Stomach (tissue), 9 donors: Measurements from ENCODE around the gene CD46. TPM values are rescaled to one million over a fixed set of nuclear protein-coding genes. Genes with fewer than 3 reads are reported as not detected.

Experiments used
- DNase-seq, 2 donors: peaks; one replicate each; pipeline versions ENCODE4 v3.0.0 to v3.0.0-alpha.2; 2013 to 2019
- H3K27ac ChIP-seq, 5 donors: fragments of 200-600 bp in 4 of 5; sonication (generic) in 4 of 5; one replicate each; pipeline ENCODE4 v1.5.1; 2013 to 2019; ENCODE audit warnings: mild to moderate bottlenecking in 1 of 5, moderate library complexity in 1 of 5
- H3K27me3 ChIP-seq, 3 donors: fragments of 200-600 bp; sonication (generic); one replicate each; pipeline ENCODE4 v1.5.1; 2017 to 2019; ENCODE audit warnings: mixed run types in 1 of 3
- H3K36me3 ChIP-seq, 4 donors: fragments of 200-600 bp; sonication (generic); 1 replicate in 3 of 4; 2 replicates in 1 of 4; pipeline ENCODE4 v1.5.1; 2016 to 2019
- H3K4me1 ChIP-seq, 4 donors: fragments of 200-600 bp; sonication (generic); one replicate each; pipeline ENCODE4 v1.5.1; 2016 to 2019
- H3K4me3 ChIP-seq, 4 donors: fragments of 200-600 bp; sonication (generic) in 3 of 4; one replicate each; pipeline ENCODE4 v1.5.1; 2016 to 2019; ENCODE audit warnings: mild to moderate bottlenecking in 1 of 4
- H3K9me3 ChIP-seq, 4 donors: fragments of 200-600 bp; sonication (generic); one replicate each; pipeline ENCODE4 v1.5.1; 2016 to 2019
- EP300 ChIP-seq: sonication (generic); formaldehyde crosslinking; IDR thresholded peaks from one replicate; pipeline ENCODE4 v1.6.1; 2017; ENCODE audit warnings: antibody characterized with exemption
- POLR2A ChIP-seq, 4 donors: fragments of 450-650 bp; IDR thresholded peaks; one replicate each; pipeline ENCODE4 v1.6.1; 2016; ENCODE audit warnings: antibody characterized with exemption in 4 of 4, control low read depth in 2 of 4, mild to moderate bottlenecking in 1 of 4, moderate library complexity in 1 of 4
- POLR2AphosphoS5 ChIP-seq, 3 donors: sonication (generic); formaldehyde crosslinking; IDR thresholded peaks; one replicate each; pipeline ENCODE4 v1.6.1; 2016; ENCODE audit warnings: antibody characterized with exemption in 3 of 3
- WGBS, 5 donors: extraction: QIAGEN DNeasy Blood & Tissue Kit in 3 of 5; methylation state at CpG; one replicate each; pipeline versions ENCODE4 v1.1.5 to v1.1.7; 2013 to 2018; 5-methylcytosine and 5-hydroxymethylcytosine counted together
- intact Hi-C: fragments of 100-400 bp; cut with DNase I; formaldehyde crosslinking; loops from one replicate; pipeline ENCODE4 v1.15.1; 2023; ENCODE audit warnings: low total_unique reads
- polyA plus RNA-seq, 3 donors: library from polyadenylated mRNA; stranded (reverse); fragments of 200-250 nt; gene quantifications; one replicate each; pipeline ENCODE4 v1.2.3, GENCODE V29; 2013
- total RNA-seq, 5 donors: library from RNA; depleted of rRNA; stranded (reverse); fragments of >200 nt; gene quantifications; one replicate each; pipeline versions ENCODE4 v1.1.0 to v1.2.3, GENCODE V29; 2014 to 2016
- TF ChIP-seq, protein P1 (sequence below), 7 experiments: fragments of 450-650 bp in 4 of 7; fragments of 200-600 bp in 3 of 7; sonication (generic) in 3 of 7; IDR thresholded peaks; one replicate each; pipeline ENCODE4 v1.5.1; 2016 to 2019; ENCODE audit warnings: antibody characterized with exemption in 7 of 7, control low read depth in 2 of 7, mild to moderate bottlenecking in 1 of 7
- donor health status: healthy with polysubstance abuse.
- donor health status: Bipolar disorder and iron deficiency.
- donor health status: healthy.

Gene CD46
- total and polyA plus RNA-seq, 8 donors: 25.2 to 424 (median 96.5) TPM

DNA sequence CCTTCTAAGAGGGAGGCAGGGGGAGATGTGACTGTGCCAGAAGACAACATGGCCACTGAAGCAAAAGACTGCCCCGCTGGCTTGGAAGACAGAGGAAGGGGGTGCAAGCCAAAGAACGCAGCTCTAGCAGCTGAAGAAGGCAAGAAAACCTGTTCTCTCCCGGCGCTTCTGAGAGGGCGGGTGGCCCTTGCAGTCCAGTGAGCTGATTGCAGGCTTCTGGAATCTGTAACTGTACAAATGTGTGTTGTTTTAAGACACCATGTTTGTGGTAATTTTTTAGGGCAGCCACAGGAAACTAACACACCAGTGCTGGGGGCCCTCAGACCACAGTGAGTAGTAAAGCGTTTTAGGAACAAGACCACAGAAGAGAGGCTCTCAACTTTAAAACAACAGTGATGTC, 47.0 kb downstream of the CD46 start:
- Histone ChIP-seq H3K4me3 (no peak overlapping the region), H3K27ac (peak overlapping the region; percentile 20 to 79 (median 75)), H3K4me1 (peaks cover 11 to 66% (median 33%) of the 10 kb centered on the region in 4 donors), H3K27me3 (no peaks in the 10 kb centered on the region), H3K9me3 (no peaks in the 10 kb centered on the region), H3K36me3 (peaks cover 24 to 64% (median 57%) of the 10 kb centered on the region in 4 donors)
- 20 to 36% (median 33%) methylated on average over 6 of the region's 6 CpGs for WGBS, 5 donors
- peak in 1 of 2 donors; percentile 55 for DNase-seq
- TF ChIP-seq, protein P1, sequence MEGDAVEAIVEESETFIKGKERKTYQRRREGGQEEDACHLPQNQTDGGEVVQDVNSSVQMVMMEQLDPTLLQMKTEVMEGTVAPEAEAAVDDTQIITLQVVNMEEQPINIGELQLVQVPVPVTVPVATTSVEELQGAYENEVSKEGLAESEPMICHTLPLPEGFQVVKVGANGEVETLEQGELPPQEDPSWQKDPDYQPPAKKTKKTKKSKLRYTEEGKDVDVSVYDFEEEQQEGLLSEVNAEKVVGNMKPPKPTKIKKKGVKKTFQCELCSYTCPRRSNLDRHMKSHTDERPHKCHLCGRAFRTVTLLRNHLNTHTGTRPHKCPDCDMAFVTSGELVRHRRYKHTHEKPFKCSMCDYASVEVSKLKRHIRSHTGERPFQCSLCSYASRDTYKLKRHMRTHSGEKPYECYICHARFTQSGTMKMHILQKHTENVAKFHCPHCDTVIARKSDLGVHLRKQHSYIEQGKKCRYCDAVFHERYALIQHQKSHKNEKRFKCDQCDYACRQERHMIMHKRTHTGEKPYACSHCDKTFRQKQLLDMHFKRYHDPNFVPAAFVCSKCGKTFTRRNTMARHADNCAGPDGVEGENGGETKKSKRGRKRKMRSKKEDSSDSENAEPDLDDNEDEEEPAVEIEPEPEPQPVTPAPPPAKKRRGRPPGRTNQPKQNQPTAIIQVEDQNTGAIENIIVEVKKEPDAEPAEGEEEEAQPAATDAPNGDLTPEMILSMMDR (IDR thresholded peaks at IDR 0.05): no peak
- TF ChIP-seq POLR2A (IDR thresholded peaks at IDR 0.05): no peak
- intact Hi-C loops: no loop called here

DNA sequence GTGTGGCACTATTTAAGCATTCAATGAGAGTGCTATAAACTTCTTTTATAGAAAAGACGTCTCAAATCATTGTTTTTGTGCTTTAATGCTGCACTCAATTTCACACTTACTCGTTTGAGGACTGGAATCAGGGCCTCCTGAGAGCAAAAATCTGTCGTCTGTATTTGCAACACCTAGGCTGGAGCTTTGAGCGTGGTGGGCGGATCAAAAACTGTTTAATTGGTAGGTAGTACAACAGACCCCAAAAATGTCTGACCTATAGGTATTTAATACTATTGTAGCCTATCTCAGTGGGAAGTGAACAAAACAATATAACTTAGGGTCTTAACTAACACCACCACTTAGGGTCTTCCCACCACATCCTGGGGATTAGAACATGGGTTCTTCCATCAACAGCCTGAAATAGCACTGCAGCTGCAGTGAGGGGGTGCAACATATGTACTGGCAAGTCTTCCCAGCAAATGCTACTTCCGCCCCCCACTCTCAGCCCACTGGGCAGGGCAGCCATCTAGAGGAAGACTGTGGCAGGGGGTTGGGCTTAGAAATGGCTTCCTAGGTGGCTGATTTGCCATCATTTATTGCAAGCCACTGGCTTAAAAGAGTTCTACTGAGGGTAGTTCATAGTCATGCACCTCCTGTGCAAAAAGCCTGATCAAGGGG, 48.3 kb downstream of the CD46 start:
- no peak for DNase-seq
- Histone ChIP-seq H3K4me3 (no peak overlapping the region), H3K9me3 (no peaks in the 10 kb centered on the region), H3K36me3 (peaks cover 36 to 64% (median 59%) of the 10 kb centered on the region in 4 donors), H3K4me1 (peaks cover 24 to 78% (median 44%) of the 10 kb centered on the region in 4 donors), H3K27me3 (no peaks in the 10 kb centered on the region), H3K27ac (peak overlapping the region in 3 of 5 donors; percentile 11 to 32 (median 27))
- 72 to 87% (median 73%) methylated on average over 6 of the region's 6 CpGs for WGBS, 5 donors
- TF ChIP-seq POLR2AphosphoS5 (IDR thresholded peaks at IDR 0.05) (peak in 1 of 3 donors; percentile 4), EP300 (no peak), POLR2A (IDR thresholded peaks at IDR 0.05) (no peak)
- TF ChIP-seq, protein P1 (IDR thresholded peaks at IDR 0.05): no peak
- intact Hi-C loops: no loop called here

DNA sequence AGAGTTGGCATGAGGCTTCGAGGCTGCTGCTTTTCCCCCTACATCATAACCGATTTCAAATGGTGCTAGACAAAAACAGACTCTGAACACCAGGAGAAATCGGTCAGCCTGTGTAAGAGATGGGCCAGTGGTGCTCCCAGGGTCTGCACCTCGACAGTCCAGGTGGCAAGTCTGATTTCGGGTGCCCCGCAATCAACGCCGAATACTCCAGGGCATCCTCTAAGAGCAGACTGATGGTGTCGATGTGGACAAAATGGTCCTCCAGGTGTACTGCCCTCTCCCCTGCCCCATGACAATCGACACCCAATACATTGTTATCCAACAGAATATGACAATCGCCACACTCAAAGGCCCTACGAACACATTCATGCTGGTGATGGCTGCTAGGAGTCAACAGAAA, 50.0 kb downstream of the CD46 start:
- Histone ChIP-seq H3K27me3 (no peaks in the 10 kb centered on the region), H3K4me3 (no peak overlapping the region), H3K4me1 (peaks cover 41 to 93% (median 60%) of the 10 kb centered on the region in 4 donors), H3K36me3 (peaks cover 53 to 68% (median 67%) of the 10 kb centered on the region in 4 donors), H3K27ac (peak overlapping the region in 1 of 5 donors; percentile 9), H3K9me3 (no peaks in the 10 kb centered on the region)
- intact Hi-C loops: no loop called here
- DNase-seq: no peak
- 70 to 88% (median 82%) methylated on average over 9 to 12 of the region's 12 CpGs for WGBS, 5 donors
- no peak for TF ChIP-seq EP300
- TF ChIP-seq POLR2AphosphoS5 (IDR thresholded peaks at IDR 0.05): no peak
- TF ChIP-seq POLR2A (IDR thresholded peaks at IDR 0.05): no peak
- TF ChIP-seq, protein P1 (IDR thresholded peaks at IDR 0.05): no peak

DNA sequence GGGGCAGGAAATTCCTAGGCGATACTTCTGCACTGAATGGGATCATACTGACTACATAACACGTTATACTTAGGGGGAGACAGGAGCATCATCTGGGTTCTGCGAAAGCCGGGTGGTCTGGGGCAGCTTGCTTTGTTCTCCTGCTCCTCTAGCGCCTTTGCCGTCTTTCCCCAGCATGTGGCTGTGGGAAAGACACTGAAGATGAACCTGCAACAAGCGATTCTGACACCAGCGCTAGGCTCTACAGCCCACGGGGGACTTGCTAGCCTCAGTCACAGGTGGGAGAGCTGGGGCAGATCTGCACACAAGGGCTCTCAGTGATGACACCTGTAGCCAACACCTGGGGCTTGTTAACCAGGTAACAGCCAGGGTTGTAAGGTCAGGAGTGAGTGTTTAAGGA, 51.8 kb downstream of the CD46 start:
- Histone ChIP-seq H3K36me3 (peaks cover 72 to 87% (median 86%) of the 10 kb centered on the region in 4 donors), H3K27ac (peak overlapping the region; percentile 7 to 98 (median 97)), H3K4me1 (peaks cover 49 to 93% (median 67%) of the 10 kb centered on the region in 4 donors), H3K27me3 (no peaks in the 10 kb centered on the region), H3K9me3 (no peaks in the 10 kb centered on the region), H3K4me3 (no peak overlapping the region)
- TF ChIP-seq, protein P1 (IDR thresholded peaks at IDR 0.05): no peak
- no peak for TF ChIP-seq EP300
- no peak for TF ChIP-seq POLR2A (IDR thresholded peaks at IDR 0.05)
- no peak for TF ChIP-seq POLR2AphosphoS5 (IDR thresholded peaks at IDR 0.05)
- WGBS, 5 donors: 58 to 79% (median 74%) methylated on average over 9 of the region's 9 CpGs
- no peak for DNase-seq
- intact Hi-C loops: no loop called here
